ENCODE measurements around the gene NDUFS2. TPM values are rescaled to one million over a fixed set of nuclear protein-coding genes. Genes with fewer than 3 reads are reported as not detected.
A peak's percentile ranks its signal among the peaks of the same experiment; 100 is the strongest.

The NDUFS2 gene
- total RNA-seq, 4 donors from 2014 or later, result 68.5 to 131 (median 122) TPM

DNA sequence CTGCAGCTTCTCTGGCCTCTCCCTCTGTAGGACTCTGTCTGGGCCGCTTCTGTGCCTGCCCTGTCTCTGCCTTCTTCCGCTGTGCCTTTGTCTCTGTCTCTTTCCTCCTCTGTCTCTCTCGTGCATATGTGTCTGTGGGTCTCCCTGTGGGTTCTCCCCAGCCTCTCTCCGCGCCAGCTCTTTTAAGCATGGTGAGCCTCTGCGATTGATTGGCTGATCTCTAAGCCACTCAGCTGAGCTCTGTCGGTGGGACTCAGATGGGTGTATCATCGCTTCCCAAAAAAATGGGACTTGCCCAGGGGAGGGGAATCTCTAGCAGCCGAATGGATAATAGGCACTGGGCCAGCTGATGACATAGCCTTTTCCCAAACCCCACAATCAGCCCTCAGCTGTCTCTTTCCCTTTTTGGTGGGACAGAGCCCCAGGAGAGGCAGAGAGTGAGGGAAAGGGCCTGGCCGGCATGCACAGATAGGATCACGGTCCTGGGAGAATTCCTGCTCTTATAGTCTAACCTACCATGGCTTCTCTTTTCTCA is 3.2 kb upstream of the NDUFS2 start, which contains the start of gene ADAMTS4:
TSS of gene ADAMTS4 (minus strand) at position 158 of the 535 bp plus-strand sequence. CDS start 427 bp downstream, outside the sequence.
- H3K4me3 ChIP-seq, result peak within 1 kb of the TSS; percentile 44 to 57 (median 46)
- WGBS, result 44% methylated on average over 11 of the region's 11 CpGs
- H3K9me3 ChIP-seq, result no peaks in the 10 kb centered on the region
- intact Hi-C loops (cut with DNase I), result loop anchor here (10.0 kb wide), 1 partner anchor 186 kb away; no protein-coding TSS in a partner anchor
- peak within 1 kb of the TSS; percentile 92 to 95 (median 94) for H3K27ac ChIP-seq (replicated peaks in 1 of 4)
- peaks cover 40 to 90% (median 84%) of the 10 kb centered on the region in 4 donors for H3K4me1 ChIP-seq
- TF ChIP-seq EP300 (IDR thresholded peaks at IDR 0.05) (no peak), POLR2A (IDR thresholded peaks at IDR 0.05; ENCODE audit: low read depth) (peak; percentile 84), POLR2AphosphoS5 (IDR thresholded peaks at IDR 0.05) (peak; percentile 76 to 94), CTCF (IDR thresholded peaks at IDR 0.05) (no peak)
- H3K36me3 ChIP-seq, result peaks cover 0 to 37% (median 12%) of the 10 kb centered on the region in 4 donors
- H3K27me3 ChIP-seq, result no peaks in the 10 kb centered on the region
- DNase-seq (ENCODE audit: extremely low spot score), result no peak

DNA sequence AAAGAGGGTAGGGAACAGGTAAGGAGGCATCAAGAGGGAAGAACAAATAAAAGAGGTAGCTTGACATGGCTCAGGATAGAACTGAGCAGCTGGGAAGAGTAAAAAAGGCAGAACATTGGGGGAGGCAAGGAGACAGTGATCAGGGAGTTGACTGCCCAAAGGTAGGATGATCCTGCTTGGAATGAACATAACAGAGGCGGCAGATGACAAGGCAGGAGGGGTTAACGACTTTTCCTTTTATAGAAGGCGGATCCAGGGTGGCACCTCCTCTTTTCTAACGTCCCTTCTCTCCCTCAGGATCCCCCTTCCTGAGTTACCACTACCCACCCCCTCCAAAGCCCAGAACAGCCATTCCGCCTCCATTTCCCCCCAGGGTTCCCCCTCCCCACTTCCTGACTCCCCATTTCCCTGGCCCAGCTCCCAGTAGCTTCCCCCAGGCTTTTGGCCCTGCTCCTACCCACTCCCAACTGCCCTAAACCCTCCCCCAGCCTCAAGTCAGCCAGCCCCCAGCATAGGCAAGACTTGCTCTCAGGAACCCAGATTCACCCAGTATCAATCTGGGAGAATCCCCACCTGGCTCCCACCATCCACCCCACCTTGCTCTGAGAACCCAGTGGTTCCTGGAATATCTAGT is 2.5 kb upstream of the NDUFS2 start:
- no peak for DNase-seq (ENCODE audit: extremely low spot score)
- Histone ChIP-seq H3K9me3 (no peaks in the 10 kb centered on the region), H3K4me3 (peak overlapping the region in 2 of 4 donors; percentile 5 to 57), H3K27me3 (no peaks in the 10 kb centered on the region), H3K36me3 (peaks cover 0 to 37% (median 14%) of the 10 kb centered on the region in 4 donors), H3K4me1 (peaks cover 46 to 90% (median 88%) of the 10 kb centered on the region in 4 donors), H3K27ac (replicated peaks in 1 of 4) (peak overlapping the region; percentile 92 to 95 (median 94))
- WGBS, result 54% methylated on average over 5 of the region's 5 CpGs
- TF ChIP-seq EP300 (IDR thresholded peaks at IDR 0.05) (no peak), CTCF (IDR thresholded peaks at IDR 0.05) (no peak), POLR2AphosphoS5 (IDR thresholded peaks at IDR 0.05) (no peak), POLR2A (IDR thresholded peaks at IDR 0.05; ENCODE audit: low read depth) (no peak)
- intact Hi-C loops (cut with DNase I), result loop anchor here (10.0 kb wide), 1 partner anchor 185 kb away; no protein-coding TSS in a partner anchor

DNA sequence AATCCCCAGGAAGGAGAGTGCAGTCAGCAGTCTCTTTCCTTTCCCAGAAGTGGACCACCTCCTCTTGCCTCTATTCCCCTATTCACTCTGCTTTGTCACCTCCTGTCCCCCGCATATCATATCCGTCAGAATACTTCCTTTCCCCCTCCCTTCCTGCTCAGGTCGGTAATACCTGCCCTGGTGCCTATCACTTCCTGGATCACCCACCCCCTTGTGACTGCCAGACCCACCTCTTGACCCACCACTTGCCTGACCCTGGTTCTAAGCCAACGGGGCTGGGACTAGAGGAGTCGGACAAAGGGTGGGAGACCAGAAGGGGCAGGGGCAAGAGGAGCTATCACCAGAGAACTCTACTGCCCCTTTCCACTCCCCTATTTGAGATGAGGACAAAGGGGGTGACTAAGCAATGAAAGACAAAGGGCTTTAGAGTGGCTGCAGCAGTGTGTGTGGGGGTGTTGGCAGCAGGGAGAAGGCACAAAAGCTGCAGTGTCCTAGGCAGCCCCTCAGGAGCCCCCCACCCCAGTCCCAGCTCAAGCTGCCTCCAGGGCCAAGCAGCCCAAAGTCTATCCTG is 1.7 kb upstream of the NDUFS2 start:
- 77% methylated on average over 5 of the region's 5 CpGs for WGBS
- no peak for DNase-seq (ENCODE audit: extremely low spot score)
- peak overlapping the region in 2 of 4 donors; percentile 76 to 87 for H3K4me3 ChIP-seq

GRCh38 chr1:161200992-161201835 is 953 bp upstream of the NDUFS2 start:
- Histone ChIP-seq H3K27ac (replicated peaks in 1 of 4) (peak overlapping the region; percentile 92 to 95 (median 94)), H3K9me3 (no peaks in the 10 kb centered on the region), H3K4me3 (peak overlapping the region; percentile 71 to 87 (median 76)), H3K36me3 (peaks cover 0 to 33% (median 23%) of the 10 kb centered on the region in 4 donors), H3K27me3 (no peaks in the 10 kb centered on the region), H3K4me1 (peaks cover 60 to 93% (median 90%) of the 10 kb centered on the region in 4 donors)
- WGBS, result 35% methylated on average over 12 of the region's 13 CpGs
- peak; percentile 95 for DNase-seq (ENCODE audit: extremely low spot score)
- intact Hi-C loops (cut with DNase I), result no loop called here
- TF ChIP-seq CTCF (IDR thresholded peaks at IDR 0.05) (no peak), POLR2AphosphoS5 (IDR thresholded peaks at IDR 0.05) (peak; percentile 3 to 71), POLR2A (IDR thresholded peaks at IDR 0.05; ENCODE audit: low read depth) (peak; percentile 13)

More for the DNA sequence above, 1.7 kb upstream of the NDUFS2 start:
- peaks cover 55 to 92% (median 90%) of the 10 kb centered on the region in 4 donors for H3K4me1 ChIP-seq
- peaks cover 0 to 36% (median 18%) of the 10 kb centered on the region in 4 donors for H3K36me3 ChIP-seq
- H3K9me3 ChIP-seq, result no peaks in the 10 kb centered on the region
- TF ChIP-seq POLR2AphosphoS5 (IDR thresholded peaks at IDR 0.05), result no peak
- H3K27me3 ChIP-seq, result no peaks in the 10 kb centered on the region
- intact Hi-C loops (cut with DNase I), result no loop called here
- peak overlapping the region; percentile 92 to 95 (median 94) for H3K27ac ChIP-seq (replicated peaks in 1 of 4)
